Endodermal cell (in vitro differentiated cells): ENCODE data around the gene GLRA3. TPM values are rescaled to one million over a fixed set of nuclear protein-coding genes. Genes with fewer than 3 reads are reported as not detected.

Experiments
- DNase-seq: peaks from one replicate; pipeline ENCODE4 v3.0.0-alpha.2; 2017
- H3K27ac ChIP-seq: 2 replicates; pipeline ENCODE4 v1.5.1; 2013; ENCODE audit warnings: mild to moderate bottlenecking, low read depth, low read length, moderate library complexity
- H3K27me3 ChIP-seq: 2 replicates; pipeline ENCODE4 v1.6.1; 2013; ENCODE audit warnings: mild to moderate bottlenecking, low read length, moderate library complexity; ENCODE audit not compliant: insufficient read depth, control insufficient read depth, poor library complexity, severe bottlenecking
- H3K36me3 ChIP-seq: 2 replicates; pipeline ENCODE4 v1.7.0; 2013; ENCODE audit warnings: mild to moderate bottlenecking, low read length, moderate library complexity; ENCODE audit not compliant: control insufficient read depth, insufficient read depth
- H3K4me1 ChIP-seq: one replicate; pipeline ENCODE4 v1.7.0; 2013; ENCODE audit warnings: low read length; ENCODE audit not compliant: control insufficient read depth, insufficient read depth
- H3K4me3 ChIP-seq: 2 replicates; pipeline ENCODE4 v1.5.1; 2013; ENCODE audit warnings: mild to moderate bottlenecking, low read length, moderate library complexity
- H3K9ac ChIP-seq: 2 replicates; pipeline ENCODE4 v1.6.1; 2013; ENCODE audit warnings: mild to moderate bottlenecking, low read length, moderate library complexity; ENCODE audit not compliant: poor library complexity, severe bottlenecking; ENCODE audit errors: extremely low read depth
- H3K9me3 ChIP-seq: 2 replicates; pipeline ENCODE4 v1.6.1; 2013; ENCODE audit warnings: mild to moderate bottlenecking, low read length, moderate library complexity; ENCODE audit not compliant: control insufficient read depth
- H3K27ac Mint-ChIP-seq: 2 replicates; pipeline ENCODE4 v1.8.0; 2020; ENCODE audit warnings: mixed read lengths
- H3K27me3 Mint-ChIP-seq: 2 replicates; pipeline ENCODE4 v1.8.0; 2021; ENCODE audit warnings: mild to moderate bottlenecking, mixed read lengths; ENCODE audit not compliant: insufficient read depth
- H3K36me3 Mint-ChIP-seq: 2 replicates; pipeline ENCODE4 v1.8.0; 2020; ENCODE audit warnings: low read depth, mixed read lengths
- H3K4me1 Mint-ChIP-seq: 2 replicates; pipeline ENCODE4 v1.8.0; 2020; ENCODE audit warnings: mixed read lengths
- H3K4me3 Mint-ChIP-seq: 2 replicates; pipeline ENCODE4 v1.8.0; 2020; ENCODE audit warnings: mild to moderate bottlenecking, moderate library complexity, mixed read lengths
- H3K9me3 Mint-ChIP-seq: 2 replicates; pipeline ENCODE4 v1.8.0; 2020; ENCODE audit warnings: mild to moderate bottlenecking, mixed read lengths
- WGBS, 2 experiments: methylation state at CpG; one replicate each; pipeline versions ENCODE4 v1.1.5 to v1.1.7; 2013; ENCODE audit warnings: missing lambda C conversion rate in 2 of 2, mixed read lengths in 1 of 2; ENCODE audit not compliant: insufficient coverage in 1 of 2, insufficient read length in 1 of 2; 5-methylcytosine and 5-hydroxymethylcytosine counted together
- total RNA-seq, 2 donors: library from RNA; stranded (reverse); fragmentation: NEBNext Ultra II Directional in 1 of 2; extraction: Animal tissue kit (Norgen Biotek cat#: 25700) in 1 of 2; gene quantifications; 2 replicates in 1 of 2; 3 replicates in 1 of 2; pipeline ENCODE4 v1.2.1, GENCODE V29; 2021
- TF ChIP-seq, protein P1 (sequence below): fragments of 200-600 bp; sonication (generic); conservative IDR thresholded peaks from 2 replicates; pipeline ENCODE4 v1.5.0; 2021; ENCODE audit warnings: antibody characterized with exemption, mild to moderate bottlenecking

Gene GLRA3
- total RNA-seq, 2 donors from 2014 or later = 0.11 TPM; not detected in 1

DNA sequence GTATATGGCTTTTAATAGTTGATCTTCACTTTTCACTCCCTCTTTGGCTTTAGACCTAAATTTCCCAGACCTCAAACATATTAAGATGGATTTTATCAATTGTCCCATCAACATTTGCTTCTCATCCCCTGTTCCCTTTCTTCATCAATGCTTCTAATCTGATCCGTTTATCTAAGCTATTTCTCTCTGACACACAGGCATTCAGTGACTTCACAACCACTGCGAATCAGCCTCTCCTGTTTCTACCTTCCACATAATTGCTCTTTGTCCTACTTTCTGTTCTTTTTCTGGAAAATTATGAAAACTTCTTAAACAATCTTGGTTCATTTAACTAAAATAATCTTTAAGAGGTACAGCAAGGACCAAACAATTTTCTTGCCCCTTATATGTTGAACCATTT, 115.2 kb downstream of the GLRA3 start:
- H3K36me3 ChIP-seq = no peaks in the 10 kb centered on the region
- no peaks in the 10 kb centered on the region for H3K27me3 ChIP-seq
- H3K4me1 ChIP-seq = no peaks in the 10 kb centered on the region
- H3K9ac ChIP-seq = no peak overlapping the region
- H3K27ac ChIP-seq = no peak overlapping the region
- H3K4me3 ChIP-seq = no peak overlapping the region
- no peaks in the 10 kb centered on the region for H3K9me3 ChIP-seq
- 66 to 72% methylated on average over 2 of the region's 2 CpGs for WGBS, 2 experiments
- TF ChIP-seq, protein P1, sequence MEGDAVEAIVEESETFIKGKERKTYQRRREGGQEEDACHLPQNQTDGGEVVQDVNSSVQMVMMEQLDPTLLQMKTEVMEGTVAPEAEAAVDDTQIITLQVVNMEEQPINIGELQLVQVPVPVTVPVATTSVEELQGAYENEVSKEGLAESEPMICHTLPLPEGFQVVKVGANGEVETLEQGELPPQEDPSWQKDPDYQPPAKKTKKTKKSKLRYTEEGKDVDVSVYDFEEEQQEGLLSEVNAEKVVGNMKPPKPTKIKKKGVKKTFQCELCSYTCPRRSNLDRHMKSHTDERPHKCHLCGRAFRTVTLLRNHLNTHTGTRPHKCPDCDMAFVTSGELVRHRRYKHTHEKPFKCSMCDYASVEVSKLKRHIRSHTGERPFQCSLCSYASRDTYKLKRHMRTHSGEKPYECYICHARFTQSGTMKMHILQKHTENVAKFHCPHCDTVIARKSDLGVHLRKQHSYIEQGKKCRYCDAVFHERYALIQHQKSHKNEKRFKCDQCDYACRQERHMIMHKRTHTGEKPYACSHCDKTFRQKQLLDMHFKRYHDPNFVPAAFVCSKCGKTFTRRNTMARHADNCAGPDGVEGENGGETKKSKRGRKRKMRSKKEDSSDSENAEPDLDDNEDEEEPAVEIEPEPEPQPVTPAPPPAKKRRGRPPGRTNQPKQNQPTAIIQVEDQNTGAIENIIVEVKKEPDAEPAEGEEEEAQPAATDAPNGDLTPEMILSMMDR = no peak
- H3K9me3 Mint-ChIP-seq = no peaks in the 10 kb centered on the region
- no peak overlapping the region for H3K27ac Mint-ChIP-seq
- no peak for DNase-seq
- peaks cover 8% of the 10 kb centered on the region for H3K4me1 Mint-ChIP-seq
- no peaks in the 10 kb centered on the region for H3K27me3 Mint-ChIP-seq
- H3K36me3 Mint-ChIP-seq = no peaks in the 10 kb centered on the region
- no peak overlapping the region for H3K4me3 Mint-ChIP-seq

DNA sequence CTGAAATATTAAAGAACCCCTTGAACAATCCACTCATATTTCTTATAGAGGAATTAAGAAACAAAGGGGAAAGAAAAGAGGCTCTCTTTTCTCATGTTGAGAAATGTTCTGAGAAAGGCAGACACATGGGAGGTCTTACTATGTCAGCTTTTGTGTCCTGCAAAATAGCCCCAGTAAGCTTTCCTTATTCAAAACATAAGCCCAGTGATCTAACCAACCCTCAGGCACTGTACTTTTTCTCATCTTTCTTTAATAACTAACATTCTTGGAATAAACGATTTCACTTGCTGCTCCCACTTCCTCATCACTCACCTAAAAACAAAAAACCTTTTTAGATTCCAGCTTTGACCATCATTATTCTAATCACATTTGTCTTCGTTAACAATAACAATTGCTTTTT, 115.9 kb downstream of the GLRA3 start:
- Histone ChIP-seq H3K4me3 (no peak overlapping the region), H3K9me3 (no peaks in the 10 kb centered on the region), H3K27me3 (no peaks in the 10 kb centered on the region), H3K36me3 (no peaks in the 10 kb centered on the region), H3K9ac (no peak overlapping the region), H3K27ac (no peak overlapping the region), H3K4me1 (no peaks in the 10 kb centered on the region)
- 70 to 74% methylated on average over 2 of the region's 2 CpGs for WGBS, 2 experiments
- H3K4me1 Mint-ChIP-seq = peaks cover 8% of the 10 kb centered on the region
- DNase-seq = no peak
- no peak overlapping the region for H3K27ac Mint-ChIP-seq
- no peaks in the 10 kb centered on the region for H3K27me3 Mint-ChIP-seq
- TF ChIP-seq, protein P1 = no peak
- H3K36me3 Mint-ChIP-seq = no peaks in the 10 kb centered on the region
- no peaks in the 10 kb centered on the region for H3K9me3 Mint-ChIP-seq
- H3K4me3 Mint-ChIP-seq = no peak overlapping the region

DNA sequence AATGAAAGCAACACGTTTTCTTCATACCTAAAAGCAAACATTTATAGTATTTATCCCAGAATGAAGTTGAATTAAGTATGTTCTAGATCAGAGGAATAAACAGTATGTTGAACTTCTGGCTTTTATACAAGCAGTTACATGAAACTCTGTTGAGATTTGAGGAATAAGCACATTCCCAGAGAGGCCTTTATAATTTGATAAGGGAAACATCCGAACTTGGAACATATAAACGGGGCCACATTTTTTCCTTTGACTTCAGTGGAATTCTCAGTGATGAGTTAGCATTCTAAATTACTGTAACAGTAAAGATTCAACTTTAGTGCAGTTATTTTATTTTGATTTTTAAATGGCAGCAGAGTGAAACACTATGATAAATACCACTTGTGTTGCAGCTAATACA, 119.5 kb downstream of the GLRA3 start:
- Histone ChIP-seq H3K9ac (no peak overlapping the region), H3K27me3 (no peaks in the 10 kb centered on the region)

More for the DNA sequence above, 119.5 kb downstream of the GLRA3 start:
- Histone ChIP-seq H3K9me3 (no peaks in the 10 kb centered on the region), H3K4me3 (no peak overlapping the region), H3K4me1 (no peaks in the 10 kb centered on the region), H3K36me3 (no peaks in the 10 kb centered on the region), H3K27ac (no peak overlapping the region)
- TF ChIP-seq, protein P1 = no peak
- peaks cover 8% of the 10 kb centered on the region for H3K4me1 Mint-ChIP-seq
- no peak overlapping the region for H3K4me3 Mint-ChIP-seq
- no peaks in the 10 kb centered on the region for H3K36me3 Mint-ChIP-seq
- H3K27me3 Mint-ChIP-seq = no peaks in the 10 kb centered on the region
- H3K27ac Mint-ChIP-seq = no peak overlapping the region
- H3K9me3 Mint-ChIP-seq = no peaks in the 10 kb centered on the region
- 92 to 100% methylated on average over 1 to 2 of the region's 3 CpGs for WGBS, 2 experiments
- no peak for DNase-seq
